NCI-H128 (cell line): Measurements from ENCODE around the gene FRS2.

ENCODE experiments used
- DNase-seq: peaks from one replicate; lab custom pipeline; 2025; ENCODE audit not compliant: unreplicated experiment; lab: John Stamatoyannopoulos, UW

FRS2 gene

GRCh38 chr12:69497308-69498026 lies 27.3 kb downstream of the FRS2 start:
- DNase-seq, result no peak

GRCh38 chr12:69500631-69501030 lies 30.4 kb downstream of the FRS2 start:
- no peak for DNase-seq

- no peak for DNase-seq
Measured at GRCh38 chr12:69501154-69501895, 31.1 kb downstream of the FRS2 start.

GRCh38 chr12:69502345-69503081 lies 32.3 kb downstream of the FRS2 start:
- DNase-seq, result no peak

GRCh38 chr12:69508091-69508490 lies 37.9 kb downstream of the FRS2 start:
- no peak for DNase-seq

- no peak for DNase-seq
Measured at GRCh38 chr12:69508621-69509020, 38.4 kb downstream of the FRS2 start.

- DNase-seq, result no peak
Measured at GRCh38 chr12:69509308-69509736, 39.1 kb downstream of the FRS2 start.

GRCh38 chr12:69509904-69510827 lies 40.0 kb downstream of the FRS2 start:
- no peak for DNase-seq

GRCh38 chr12:69511016-69511415 lies 40.8 kb downstream of the FRS2 start:
- DNase-seq, result no peak

GRCh38 chr12:69511469-69512267 lies 41.5 kb downstream of the FRS2 start:
- DNase-seq, result no peak

GRCh38 chr12:69512820-69513219 lies 42.6 kb downstream of the FRS2 start:
- DNase-seq, result no peak

GRCh38 chr12:69513297-69513696 lies 43.1 kb downstream of the FRS2 start:
- no peak for DNase-seq

GRCh38 chr12:69514111-69514510 lies 43.9 kb downstream of the FRS2 start:
- DNase-seq, result no peak

GRCh38 chr12:69514845-69515244 lies 44.7 kb downstream of the FRS2 start:
- no peak for DNase-seq

- no peak for DNase-seq
Measured at GRCh38 chr12:69515394-69515930, 45.3 kb downstream of the FRS2 start.

- no peak for DNase-seq
Measured at GRCh38 chr12:69516950-69517349, 46.8 kb downstream of the FRS2 start.

GRCh38 chr12:69517406-69517805 lies 47.2 kb downstream of the FRS2 start:
- no peak for DNase-seq

GRCh38 chr12:69519871-69520270 lies 49.7 kb downstream of the FRS2 start:
- DNase-seq, result no peak

GRCh38 chr12:69523433-69524330 lies 53.5 kb downstream of the FRS2 start:
- no peak for DNase-seq
